Measurements from ENCODE around the gene HTT.

HTT gene

DNA sequence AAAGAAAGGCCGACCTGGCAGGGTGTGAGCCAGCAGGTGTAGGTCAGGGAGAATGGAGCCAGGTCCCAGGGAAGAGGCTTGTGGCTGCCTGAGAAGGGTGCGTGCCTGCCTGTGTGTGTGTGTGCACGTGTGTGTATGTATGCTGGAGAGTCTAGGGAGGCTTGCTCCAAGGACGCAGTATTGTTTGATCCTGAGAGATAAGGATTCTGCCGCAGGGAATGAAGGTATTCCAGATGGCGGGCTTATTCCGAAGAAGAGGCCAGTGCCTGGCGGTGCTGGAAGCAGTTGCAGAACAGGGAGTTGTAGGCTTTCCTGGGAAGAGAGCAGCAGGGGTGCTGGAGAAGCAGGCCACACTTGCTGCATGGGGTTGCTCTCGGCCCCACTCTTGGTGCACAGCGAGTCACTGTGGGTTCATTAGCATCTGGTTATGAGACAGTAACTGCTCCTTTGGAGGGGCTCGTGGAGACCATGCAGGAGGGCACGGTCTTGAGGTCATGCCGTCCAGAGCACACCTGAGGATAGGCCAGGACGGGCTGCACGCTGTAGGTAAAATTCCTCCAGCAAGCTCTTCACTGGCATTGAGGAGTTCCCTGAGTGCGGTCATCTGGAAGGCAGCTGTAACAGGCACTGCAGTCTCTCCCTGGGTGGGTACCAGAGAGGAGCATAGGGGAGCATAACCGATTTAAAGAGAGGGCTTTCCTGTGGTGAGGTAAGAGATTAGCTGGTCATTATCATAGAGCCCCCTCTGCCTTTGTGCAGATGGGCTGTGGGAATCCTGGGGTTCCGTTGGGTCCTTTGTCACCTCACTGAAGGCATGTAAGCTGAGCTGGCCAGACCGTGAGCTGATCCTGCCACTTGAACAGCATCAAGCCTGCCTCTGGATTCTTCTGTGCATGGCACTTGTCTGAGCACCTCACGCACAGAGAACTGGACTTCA, 144.6 kb downstream of the HTT start:
- DNase-seq (ENCODE audit: extremely low read depth, insufficient read length) = no peak
- H3K4me3 ChIP-seq (replicated peaks; ENCODE audit: low read depth, low read length) = no peak overlapping the region
- no peaks in the 10 kb centered on the region for H3K27me3 ChIP-seq (replicated peaks; ENCODE audit: control insufficient read depth, insufficient read depth, low read length)
- H3K36me3 ChIP-seq (ENCODE audit: control insufficient read depth, insufficient read depth, low read length) = peaks cover 54% of the 10 kb centered on the region
- TF ChIP-seq, protein P1, sequence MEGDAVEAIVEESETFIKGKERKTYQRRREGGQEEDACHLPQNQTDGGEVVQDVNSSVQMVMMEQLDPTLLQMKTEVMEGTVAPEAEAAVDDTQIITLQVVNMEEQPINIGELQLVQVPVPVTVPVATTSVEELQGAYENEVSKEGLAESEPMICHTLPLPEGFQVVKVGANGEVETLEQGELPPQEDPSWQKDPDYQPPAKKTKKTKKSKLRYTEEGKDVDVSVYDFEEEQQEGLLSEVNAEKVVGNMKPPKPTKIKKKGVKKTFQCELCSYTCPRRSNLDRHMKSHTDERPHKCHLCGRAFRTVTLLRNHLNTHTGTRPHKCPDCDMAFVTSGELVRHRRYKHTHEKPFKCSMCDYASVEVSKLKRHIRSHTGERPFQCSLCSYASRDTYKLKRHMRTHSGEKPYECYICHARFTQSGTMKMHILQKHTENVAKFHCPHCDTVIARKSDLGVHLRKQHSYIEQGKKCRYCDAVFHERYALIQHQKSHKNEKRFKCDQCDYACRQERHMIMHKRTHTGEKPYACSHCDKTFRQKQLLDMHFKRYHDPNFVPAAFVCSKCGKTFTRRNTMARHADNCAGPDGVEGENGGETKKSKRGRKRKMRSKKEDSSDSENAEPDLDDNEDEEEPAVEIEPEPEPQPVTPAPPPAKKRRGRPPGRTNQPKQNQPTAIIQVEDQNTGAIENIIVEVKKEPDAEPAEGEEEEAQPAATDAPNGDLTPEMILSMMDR (IDR thresholded peaks at IDR 0.05; ENCODE audit: insufficient read depth, low read length, poor library complexity, severe bottlenecking) = no peak

- DNase-seq (ENCODE audit: extremely low read depth, insufficient read length) = no peak
- no peaks in the 10 kb centered on the region for H3K27me3 ChIP-seq (replicated peaks; ENCODE audit: control insufficient read depth, insufficient read depth, low read length)
- peaks cover 57% of the 10 kb centered on the region for H3K36me3 ChIP-seq (ENCODE audit: control insufficient read depth, insufficient read depth, low read length)
- H3K4me3 ChIP-seq (replicated peaks; ENCODE audit: low read depth, low read length) = no peak overlapping the region
- TF ChIP-seq, protein P1 (IDR thresholded peaks at IDR 0.05; ENCODE audit: insufficient read depth, low read length, poor library complexity, severe bottlenecking) = no peak
These were observed 145.4 kb downstream of the HTT start for GRCh38 chr4:3219761-3220475.

DNA sequence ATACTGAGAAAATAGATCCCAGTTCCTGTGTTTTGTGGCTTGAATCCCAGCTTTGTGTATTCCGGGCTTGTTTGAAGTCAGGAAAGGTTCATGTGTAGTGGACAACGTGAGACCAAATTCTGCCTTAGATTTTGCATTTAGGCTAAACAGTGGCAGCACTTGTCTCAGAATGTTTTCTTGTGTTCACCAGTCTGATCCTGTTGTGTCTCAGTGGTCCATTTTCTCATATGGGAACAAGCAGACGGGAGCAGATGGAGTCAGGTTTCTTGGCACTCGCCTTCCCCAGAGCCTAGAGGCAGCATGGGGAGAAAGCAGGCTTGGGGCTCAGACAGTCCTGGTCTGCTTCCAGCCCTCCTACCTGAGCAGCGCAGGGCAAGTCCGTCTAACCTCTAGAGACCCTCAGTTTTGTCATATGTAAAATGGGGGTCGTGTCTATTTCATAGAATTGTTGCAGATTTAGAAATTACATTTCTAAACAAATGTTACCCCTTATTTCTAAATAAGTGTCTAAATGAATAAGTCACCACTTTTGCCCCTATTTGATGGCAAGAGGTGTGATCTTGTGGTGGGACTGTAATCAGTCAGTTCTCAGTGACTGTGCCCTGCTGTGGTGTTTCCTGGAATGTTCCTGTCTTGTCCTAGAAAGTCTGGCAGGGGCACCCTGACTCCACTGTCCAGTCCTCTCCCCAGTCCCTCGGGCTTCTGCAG, 146.1 kb downstream of the HTT start:
- H3K27me3 ChIP-seq (replicated peaks; ENCODE audit: control insufficient read depth, insufficient read depth, low read length) = no peaks in the 10 kb centered on the region
- no peak for DNase-seq (ENCODE audit: extremely low read depth, insufficient read length)
- TF ChIP-seq, protein P1 (IDR thresholded peaks at IDR 0.05; ENCODE audit: insufficient read depth, low read length, poor library complexity, severe bottlenecking) = no peak
- H3K4me3 ChIP-seq (replicated peaks; ENCODE audit: low read depth, low read length) = no peak overlapping the region
- H3K36me3 ChIP-seq (ENCODE audit: control insufficient read depth, insufficient read depth, low read length) = peaks cover 54% of the 10 kb centered on the region

GRCh38 chr4:3221184-3221494, 146.7 kb downstream of the HTT start:
- Histone ChIP-seq H3K27me3 (replicated peaks; ENCODE audit: control insufficient read depth, insufficient read depth, low read length) (no peaks in the 10 kb centered on the region), H3K4me3 (replicated peaks; ENCODE audit: low read depth, low read length) (no peak overlapping the region), H3K36me3 (ENCODE audit: control insufficient read depth, insufficient read depth, low read length) (peaks cover 52% of the 10 kb centered on the region)
- TF ChIP-seq, protein P1 (IDR thresholded peaks at IDR 0.05; ENCODE audit: insufficient read depth, low read length, poor library complexity, severe bottlenecking) = no peak
- no peak for DNase-seq (ENCODE audit: extremely low read depth, insufficient read length)

GRCh38 chr4:3221996-3222395, 147.5 kb downstream of the HTT start:
- no peak for DNase-seq (ENCODE audit: extremely low read depth, insufficient read length)
- peaks cover 56% of the 10 kb centered on the region for H3K36me3 ChIP-seq (ENCODE audit: control insufficient read depth, insufficient read depth, low read length)
- no peaks in the 10 kb centered on the region for H3K27me3 ChIP-seq (replicated peaks; ENCODE audit: control insufficient read depth, insufficient read depth, low read length)
- TF ChIP-seq, protein P1 (IDR thresholded peaks at IDR 0.05; ENCODE audit: insufficient read depth, low read length, poor library complexity, severe bottlenecking) = no peak
- H3K4me3 ChIP-seq (replicated peaks; ENCODE audit: low read depth, low read length) = no peak overlapping the region
